Measurements from ENCODE around the gene AFF4. TPM values are rescaled to one million over a fixed set of nuclear protein-coding genes. Genes with fewer than 3 reads are reported as not detected.
A peak's percentile ranks its signal among the peaks of the same experiment; 100 is the strongest.

Gene AFF4
- polyA plus RNA-seq, 2 of the 4 experiments (the other 2 are of a cell fraction) = 22.1 to 43.5 TPM

DNA sequence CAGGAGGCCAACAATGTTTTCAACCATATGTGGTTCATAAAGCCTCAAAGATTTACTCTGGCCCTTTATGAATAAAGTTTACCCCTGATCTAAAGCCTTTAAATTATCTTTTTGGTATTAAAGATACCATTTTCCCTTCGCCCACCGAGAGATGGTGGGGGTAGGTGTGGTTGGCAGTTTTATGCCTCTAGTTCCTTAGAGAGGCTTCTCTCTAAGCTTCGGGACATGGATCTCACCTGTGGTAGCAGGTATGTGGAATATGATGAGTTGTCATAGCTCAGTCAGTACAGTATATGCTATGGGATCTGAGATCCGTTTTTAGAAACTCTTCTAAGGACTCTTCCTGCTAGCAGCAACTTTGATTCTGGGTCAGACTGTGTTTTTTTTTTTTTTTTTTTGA, 94.7 kb downstream of the AFF4 start:
- Histone ChIP-seq H3K27ac (no peak overlapping the region), H3K4me1 (peaks cover 18% of the 10 kb centered on the region; the same call in 2 of the 3 replicates), H3K4me2 (no peak overlapping the region), H3K9me3 (no peaks in the 10 kb centered on the region), H3K4me3 (no peak overlapping the region)
- no peak for DNase-seq (ENCODE audit: low read depth in 1 of 2, low spot score in 1 of 2)
- no peak for FAIRE-seq
- POLR2A ChIA-PET = interaction anchor here (0.6 to 0.7 kb wide), 2 partner anchors 93 to 131 kb away, joined by 3 to 5 read pairs; partner anchors contain the start of gene KIF3A
- TF ChIP-seq SMC3 (IDR thresholded peaks at IDR 0.05) (no peak), POLR2A (IDR thresholded peaks at IDR 0.05; ENCODE audit: low read length) (no peak), FOXS1 (CRISPR knock-in tag; IDR thresholded peaks at IDR 0.05) (no peak), CHD2 (IDR thresholded peaks at IDR 0.05; ENCODE audit: low read length, partially characterized antibody) (no peak), MAX (IDR thresholded peaks at IDR 0.05) (no peak), HDAC2 (IDR thresholded peaks at IDR 0.05) (no peak), RAD21 (conservative IDR thresholded peaks at IDR 0.05 in 1 of 2, IDR thresholded peaks at IDR 0.05 in 1 of 2) (no peak)
- TF ChIP-seq, protein P1, sequence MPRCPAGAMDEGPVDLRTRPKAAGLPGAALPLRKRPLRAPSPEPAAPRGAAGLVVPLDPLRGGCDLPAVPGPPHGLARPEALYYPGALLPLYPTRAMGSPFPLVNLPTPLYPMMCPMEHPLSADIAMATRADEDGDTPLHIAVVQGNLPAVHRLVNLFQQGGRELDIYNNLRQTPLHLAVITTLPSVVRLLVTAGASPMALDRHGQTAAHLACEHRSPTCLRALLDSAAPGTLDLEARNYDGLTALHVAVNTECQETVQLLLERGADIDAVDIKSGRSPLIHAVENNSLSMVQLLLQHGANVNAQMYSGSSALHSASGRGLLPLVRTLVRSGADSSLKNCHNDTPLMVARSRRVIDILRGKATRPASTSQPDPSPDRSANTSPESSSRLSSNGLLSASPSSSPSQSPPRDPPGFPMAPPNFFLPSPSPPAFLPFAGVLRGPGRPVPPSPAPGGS (IDR thresholded peaks at IDR 0.05) = no peak
- 90% methylated on average over 4 of the region's 4 CpGs for WGBS (ENCODE audit: missing lambda C conversion rate)
- CTCF ChIA-PET = interaction anchor here (0.7 to 1.6 kb wide), 5 partner anchors 8 to 164 kb away, joined by 3 to 9 read pairs (median 4); partner anchors contain the start of gene SHROOM1
- ATAC-seq = no peak

GRCh38 chr5:132867046-132867451, 96.4 kb downstream of the AFF4 start:
- peak overlapping the region; percentile 92 to 95 for H3K27ac ChIP-seq
- H3K4me2 ChIP-seq = peak overlapping the region; percentile 70
- ATAC-seq = peak in 1 of 2 experiments; percentile 33; a peak in 4 of 6 replicates
- DNase-seq (ENCODE audit: low read depth in 1 of 2, low spot score in 1 of 2) = no peak
- ChIA-PET POLR2A (interaction anchor here (0.6 to 1.4 kb wide), 4 partner anchors 10 to 185 kb away, joined by 3 to 4 read pairs (median 3); partner anchors contain the start of gene HSPA4), CTCF (interaction anchor here (1.1 to 7.6 kb wide), 5 partner anchors 11 to 481 kb away, joined by 4 to 69 read pairs (median 6); partner anchors contain the start of gene SHROOM1)
- FAIRE-seq = no peak
- 3% methylated on average over 9 of the region's 13 CpGs for WGBS (ENCODE audit: missing lambda C conversion rate)
- H3K4me1 ChIP-seq = peaks cover 12% of the 10 kb centered on the region; the same call in 1 of the 3 replicates
- peak overlapping the region; percentile 73 for H3K4me3 ChIP-seq
- no peak for TF ChIP-seq CTCF (IDR thresholded peaks at IDR 0.05)
- TF ChIP-seq KDM1A (IDR thresholded peaks at IDR 0.05; ENCODE audit: low read depth) = no peak
- no peak for TF ChIP-seq FOSL2 (IDR thresholded peaks at IDR 0.05)
- TF ChIP-seq FOSL2 (CRISPR knock-in tag; IDR thresholded peaks at IDR 0.05) = no peak
- peak; percentile 30; the same call in 1 of the 2 replicates for TF ChIP-seq REST (IDR thresholded peaks at IDR 0.05)
- no peaks in the 10 kb centered on the region for H3K9me3 ChIP-seq

DNA sequence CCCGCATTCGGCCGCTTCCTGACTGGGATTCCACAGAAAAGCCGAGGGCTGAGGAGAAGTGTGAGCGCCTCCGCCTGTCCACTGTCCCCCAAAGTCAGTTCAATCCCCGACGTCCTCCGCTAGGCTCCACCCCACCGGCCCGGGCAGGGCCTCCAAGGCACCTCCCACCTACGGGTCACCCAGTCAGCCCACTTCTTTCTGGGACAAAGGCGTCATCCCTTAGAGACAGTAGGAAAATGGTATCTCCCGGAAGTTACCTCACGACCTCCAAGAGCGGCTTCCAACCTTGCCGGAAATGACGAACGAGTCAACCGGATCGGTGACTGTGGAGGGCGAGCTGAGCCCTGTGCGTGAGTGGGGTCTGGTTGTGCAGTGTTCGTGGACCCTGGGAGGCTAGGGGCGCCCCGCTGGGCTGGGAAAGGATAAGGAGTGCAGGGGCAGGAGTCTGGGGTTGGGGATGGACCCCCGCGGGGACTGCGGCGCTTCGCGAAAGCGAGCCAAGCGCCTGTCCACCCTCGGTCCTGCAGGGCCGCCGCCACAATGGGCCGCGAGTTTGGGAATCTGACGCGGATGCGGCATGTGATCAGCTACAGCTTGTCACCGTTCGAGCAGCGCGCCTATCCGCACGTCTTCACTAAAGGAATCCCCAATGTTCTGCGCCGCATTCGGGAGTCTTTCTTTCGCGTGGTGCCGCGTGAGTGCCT, 96.9 kb downstream of the AFF4 start, which contains the start of the genes GDF9 and UQCRQ:
Gene GDF9, minus strand, starts transcription at position 128 of the 704 bp plus-strand sequence. CDS start 1,936 bp downstream, outside the sequence.
Gene UQCRQ, plus strand, starts transcription at position 301 of the 704 bp plus-strand sequence. Its CDS starts 240 bp downstream, at position 541.
- H3K4me1 ChIP-seq = peaks cover 12% of the 10 kb centered on the region; the same call in 1 of the 3 replicates
- peak within 1 kb of the TSS; percentile 73 for H3K4me3 ChIP-seq
- WGBS (ENCODE audit: missing lambda C conversion rate) = under 1% methylated on average over 43 of the region's 55 CpGs
- ChIA-PET CTCF (interaction anchor here (0.6 to 7.6 kb wide), 11 partner anchors 10 to 480 kb away, joined by 3 to 69 read pairs (median 4); partner anchors contain the start of gene SHROOM1), POLR2A (interaction anchor here (0.6 to 1.4 kb wide), 7 partner anchors 22 to 185 kb away, joined by 3 to 9 read pairs (median 3); partner anchors contain the start of genes HSPA4 and SHROOM1)
- ATAC-seq (peak; percentile 98 to 99), FAIRE-seq (peak; percentile 88), DNase-seq (ENCODE audit: low read depth in 1 of 2, low spot score in 1 of 2) (peak; percentile 98 to 100)
- H3K9me3 ChIP-seq = no peaks in the 10 kb centered on the region
- H3K27ac ChIP-seq = peak within 1 kb of the TSS; percentile 92 to 95
- peak within 1 kb of the TSS; percentile 92 for H3K4me2 ChIP-seq
- no peak for TF ChIP-seq JUNB (IDR thresholded peaks at IDR 0.05)
- no peak for TF ChIP-seq HEYL (CRISPR knock-in tag; IDR thresholded peaks at IDR 0.05)
- TF ChIP-seq BHLHE40 (IDR thresholded peaks at IDR 0.05; ENCODE audit: low read depth, low read length) = peak; percentile 70; the same call in 1 of the 2 replicates
- no peak for TF ChIP-seq ZNF302 (CRISPR knock-in tag; IDR thresholded peaks at IDR 0.05)
- peak; percentile 53 for TF ChIP-seq KDM5A (IDR thresholded peaks at IDR 0.05)
- TF ChIP-seq EP300 (IDR thresholded peaks at IDR 0.05) = no peak
- TF ChIP-seq ZC3H11A (IDR thresholded peaks at IDR 0.05) = no peak
- TF ChIP-seq CBX2 (IDR thresholded peaks at IDR 0.05; ENCODE audit: borderline replicate concordance, low read depth) = no peak
- peak; percentile 39 for TF ChIP-seq CTCF (IDR thresholded peaks at IDR 0.05)
- TF ChIP-seq HOXB13 (CRISPR knock-in tag; IDR thresholded peaks at IDR 0.05; ENCODE audit: low read depth) = no peak
- TF ChIP-seq FOSB (CRISPR knock-in tag; IDR thresholded peaks at IDR 0.05) = no peak
- TF ChIP-seq MAZ (IDR thresholded peaks at IDR 0.05; ENCODE audit: borderline replicate concordance, low read depth, low read length) = no peak

Data from A549 (cell line).